Activated naive CD4-positive, alpha-beta T cell treated with anti-CD3 and anti-CD28 coated beads, Interleukin-2, amount 50 U/mL, for 24 hours (primary cell): ENCODE measurements around the gene FGFBP3.

Source experiments
- H3K27ac Mint-ChIP-seq: one replicate; pipeline ENCODE4 v1.8.0; 2021; ENCODE audit warnings: mild to moderate bottlenecking, mixed read lengths
- H3K27me3 Mint-ChIP-seq: one replicate; pipeline ENCODE4 v1.8.0; 2021; ENCODE audit warnings: mixed read lengths
- H3K36me3 Mint-ChIP-seq: one replicate; pipeline ENCODE4 v1.8.0; 2021; ENCODE audit warnings: mixed read lengths
- H3K4me1 Mint-ChIP-seq: one replicate; pipeline ENCODE4 v1.8.0; 2021; ENCODE audit warnings: mixed read lengths
- H3K4me3 Mint-ChIP-seq: one replicate; pipeline ENCODE4 v1.8.0; 2021; ENCODE audit warnings: mild to moderate bottlenecking, mixed read lengths
- H3K9me3 Mint-ChIP-seq: one replicate; pipeline ENCODE4 v1.8.0; 2021; ENCODE audit warnings: mixed read lengths

Gene FGFBP3

DNA sequence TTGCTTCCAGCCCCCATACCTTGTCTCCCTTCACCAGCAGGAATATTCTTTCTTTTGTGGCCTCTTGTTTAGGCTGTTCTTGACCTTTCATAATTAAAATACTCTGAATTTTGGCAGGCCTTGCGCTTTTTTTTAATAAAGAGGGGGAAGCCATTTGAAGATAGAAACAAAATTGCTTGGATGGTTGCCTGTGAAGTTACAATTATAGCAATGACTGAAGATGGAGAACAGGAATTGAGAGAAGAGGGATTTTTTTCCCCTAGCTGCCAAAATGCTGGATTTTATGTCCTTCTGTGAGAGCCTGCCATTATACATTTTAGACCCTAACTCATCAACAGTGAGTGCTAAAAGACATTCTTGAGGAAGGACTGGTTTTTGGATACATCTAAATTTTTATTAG is 24.8 kb downstream of the FGFBP3 start:
- Mint-ChIP-seq H3K27ac (no peak overlapping the region), H3K9me3 (no peaks in the 10 kb centered on the region), H3K4me3 (no peak overlapping the region), H3K4me1 (peaks cover 11% of the 10 kb centered on the region), H3K36me3 (no peaks in the 10 kb centered on the region), H3K27me3 (peaks cover 1% of the 10 kb centered on the region)

DNA sequence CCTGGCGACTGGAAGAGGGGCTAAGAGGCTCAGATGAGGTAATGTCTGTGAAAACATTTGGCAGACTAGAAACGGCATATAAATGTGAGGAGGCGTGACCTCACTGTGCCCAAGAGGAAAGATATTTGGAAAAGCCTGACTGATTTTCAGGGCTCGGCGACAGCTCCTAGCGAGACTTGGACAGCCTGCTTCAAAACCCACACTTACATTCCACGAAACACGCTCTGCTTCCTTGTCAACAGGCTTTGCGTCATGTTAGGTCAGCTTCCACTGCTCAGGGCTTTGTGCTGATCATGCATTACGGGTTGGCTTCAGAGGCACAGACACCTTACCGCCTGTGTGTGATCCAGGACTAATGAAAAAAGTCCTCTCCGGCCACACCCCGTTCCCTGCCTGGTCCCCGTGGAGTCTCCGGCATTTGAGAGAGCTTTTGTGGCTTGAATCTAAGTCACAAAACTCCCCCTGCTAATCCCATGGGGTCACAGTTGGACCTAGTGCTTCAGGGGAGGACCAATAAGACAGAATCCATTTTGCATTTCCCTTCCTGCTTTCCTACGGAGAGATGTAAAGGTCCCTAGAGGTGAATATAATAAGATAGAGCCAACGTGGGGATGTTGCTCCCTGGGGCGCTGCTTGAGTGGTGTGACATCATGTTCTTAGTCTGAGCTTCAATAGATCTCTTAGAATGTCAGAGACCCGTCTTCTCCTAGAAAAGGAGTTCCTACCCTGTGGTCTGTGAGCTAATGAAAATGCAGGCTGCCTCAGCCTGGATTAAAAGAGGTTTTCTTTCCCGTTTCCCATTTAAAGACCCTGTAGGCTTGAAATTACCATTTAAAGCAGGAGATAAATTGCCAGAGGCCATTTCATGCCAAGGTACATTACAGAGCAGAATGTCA is 25.5 kb downstream of the FGFBP3 start:
- Mint-ChIP-seq H3K36me3 (no peaks in the 10 kb centered on the region), H3K27me3 (peaks cover 1% of the 10 kb centered on the region), H3K4me3 (no peak overlapping the region), H3K9me3 (no peaks in the 10 kb centered on the region), H3K4me1 (peaks cover 7% of the 10 kb centered on the region), H3K27ac (no peak overlapping the region)

DNA sequence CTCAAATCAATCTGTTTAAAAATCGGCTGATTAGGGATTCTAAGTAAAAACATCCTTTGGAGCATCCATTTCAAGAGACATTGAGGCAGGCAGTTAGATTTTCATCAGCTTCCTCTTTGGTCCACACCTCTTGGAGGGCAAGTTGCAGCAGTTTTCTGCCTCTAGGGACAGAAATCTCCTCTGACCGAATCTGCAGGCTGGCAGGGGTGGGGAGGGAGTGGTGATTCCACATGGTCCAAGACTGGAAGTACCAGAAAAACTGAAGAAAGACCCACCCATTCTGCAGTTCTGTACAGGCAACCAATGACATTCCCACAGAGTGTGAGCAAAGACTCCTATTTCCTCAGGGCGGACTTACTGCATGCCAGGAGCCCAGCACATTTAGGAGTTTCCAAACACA is 29.0 kb downstream of the FGFBP3 start:
- no peak overlapping the region for H3K27ac Mint-ChIP-seq
- no peaks in the 10 kb centered on the region for H3K27me3 Mint-ChIP-seq
- H3K9me3 Mint-ChIP-seq: no peaks in the 10 kb centered on the region
- H3K4me3 Mint-ChIP-seq: no peak overlapping the region
- no peaks in the 10 kb centered on the region for H3K36me3 Mint-ChIP-seq
- no peaks in the 10 kb centered on the region for H3K4me1 Mint-ChIP-seq

DNA sequence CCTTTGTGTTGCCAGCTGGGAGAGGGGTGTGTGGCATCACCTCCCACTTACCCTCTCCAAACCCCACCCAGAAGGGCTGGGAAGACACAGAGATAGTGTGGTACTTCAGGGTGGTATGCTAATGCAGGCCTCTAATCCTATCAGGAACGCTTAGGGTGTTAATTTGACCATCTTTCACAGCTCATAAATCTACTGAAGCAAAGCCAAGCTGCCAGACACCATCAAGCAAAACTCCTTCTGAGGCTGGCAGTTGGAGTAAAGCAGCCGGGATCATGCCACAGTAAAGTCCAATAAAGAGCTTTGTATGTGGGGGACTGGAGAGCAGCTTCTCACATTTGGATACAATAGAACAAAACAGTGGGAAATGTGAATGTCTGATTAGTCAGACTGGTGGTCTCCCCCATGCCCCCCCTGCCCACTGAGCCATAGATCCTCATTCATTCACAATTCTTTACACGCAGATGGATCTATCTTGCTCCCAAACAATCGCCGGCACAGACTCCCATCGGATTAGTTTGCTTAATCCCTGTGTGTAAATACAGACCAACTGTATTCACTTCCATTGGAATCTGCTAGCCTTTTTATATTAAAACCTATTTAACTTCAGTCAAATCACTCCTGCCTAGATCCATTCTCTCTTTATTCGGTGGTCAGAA is 29.6 kb downstream of the FGFBP3 start:
- Mint-ChIP-seq H3K4me3 (no peak overlapping the region), H3K27me3 (no peaks in the 10 kb centered on the region), H3K36me3 (no peaks in the 10 kb centered on the region), H3K27ac (no peak overlapping the region), H3K9me3 (no peaks in the 10 kb centered on the region), H3K4me1 (no peaks in the 10 kb centered on the region)

DNA sequence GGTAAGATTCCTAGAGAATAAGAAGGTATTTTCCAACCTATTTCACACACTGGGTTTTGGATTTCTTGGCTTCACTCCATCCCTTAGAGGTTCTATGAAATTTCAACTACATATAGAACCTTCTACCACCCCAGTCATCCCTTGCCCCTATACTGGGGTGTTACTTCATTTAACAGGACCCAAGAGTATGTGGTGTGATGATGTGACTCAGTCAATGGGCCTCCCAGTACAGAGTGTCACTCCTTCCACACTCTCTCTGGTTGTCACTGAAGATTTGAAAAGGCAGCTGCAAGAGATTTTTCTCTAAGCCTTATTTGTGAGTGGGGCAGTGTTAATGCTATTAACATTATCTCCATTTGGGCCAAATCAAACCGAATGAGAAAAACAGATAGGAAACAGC is 33.5 kb downstream of the FGFBP3 start:
- H3K9me3 Mint-ChIP-seq: no peaks in the 10 kb centered on the region
- no peaks in the 10 kb centered on the region for H3K27me3 Mint-ChIP-seq
- no peaks in the 10 kb centered on the region for H3K36me3 Mint-ChIP-seq
- no peak overlapping the region for H3K4me3 Mint-ChIP-seq
- no peak overlapping the region for H3K27ac Mint-ChIP-seq
- H3K4me1 Mint-ChIP-seq: no peaks in the 10 kb centered on the region

DNA sequence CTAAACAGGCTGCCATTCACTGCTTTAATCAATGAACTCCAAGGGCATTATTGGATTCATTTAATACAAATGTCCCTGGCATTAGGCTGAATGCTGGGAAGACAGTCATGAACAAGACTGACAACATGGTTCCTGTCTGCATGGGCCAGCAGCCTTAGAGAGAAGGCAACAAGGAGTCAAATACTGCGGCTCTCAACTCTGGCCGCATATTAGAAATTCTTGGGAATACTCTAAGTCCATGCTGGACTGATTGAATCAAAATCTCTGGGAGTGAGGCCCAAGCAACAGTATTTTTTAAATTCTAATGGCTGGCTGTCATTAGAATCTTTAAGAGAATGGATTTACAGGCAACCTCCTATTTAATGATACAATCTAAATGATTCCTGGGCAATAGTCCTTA is 34.1 kb downstream of the FGFBP3 start:
- H3K4me1 Mint-ChIP-seq: no peaks in the 10 kb centered on the region
- H3K27me3 Mint-ChIP-seq: no peaks in the 10 kb centered on the region
- no peak overlapping the region for H3K4me3 Mint-ChIP-seq
- H3K36me3 Mint-ChIP-seq: no peaks in the 10 kb centered on the region
- no peaks in the 10 kb centered on the region for H3K9me3 Mint-ChIP-seq
- no peak overlapping the region for H3K27ac Mint-ChIP-seq

DNA sequence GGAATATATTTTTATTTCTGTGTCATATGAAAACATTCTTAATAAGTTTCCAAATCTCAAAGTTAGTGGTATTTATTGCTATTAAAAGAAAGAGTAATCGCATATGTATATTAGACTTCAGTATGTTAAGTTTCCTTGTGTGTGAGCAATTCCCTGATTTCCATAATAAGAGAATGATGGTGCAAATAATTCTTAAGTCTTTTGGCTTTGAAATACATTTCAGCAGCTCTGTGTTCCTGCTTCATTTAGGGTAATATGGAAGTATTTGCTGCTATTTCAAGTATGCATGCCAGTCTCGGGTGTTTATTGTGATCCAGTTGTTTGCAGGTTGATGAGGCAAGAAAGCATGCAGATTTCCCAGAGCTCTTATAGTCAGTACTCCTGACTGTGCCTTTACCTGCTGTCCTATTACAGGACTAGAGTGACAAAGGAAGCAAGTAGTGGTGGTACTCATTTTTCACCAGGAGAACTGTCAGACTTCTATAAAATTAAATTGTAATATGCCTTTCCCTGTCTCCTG is 43.7 kb downstream of the FGFBP3 start:
- no peaks in the 10 kb centered on the region for H3K9me3 Mint-ChIP-seq
- H3K4me3 Mint-ChIP-seq: no peak overlapping the region
- H3K27ac Mint-ChIP-seq: no peak overlapping the region
- no peaks in the 10 kb centered on the region for H3K4me1 Mint-ChIP-seq
- peaks cover 6% of the 10 kb centered on the region for H3K36me3 Mint-ChIP-seq
- H3K27me3 Mint-ChIP-seq: no peaks in the 10 kb centered on the region

DNA sequence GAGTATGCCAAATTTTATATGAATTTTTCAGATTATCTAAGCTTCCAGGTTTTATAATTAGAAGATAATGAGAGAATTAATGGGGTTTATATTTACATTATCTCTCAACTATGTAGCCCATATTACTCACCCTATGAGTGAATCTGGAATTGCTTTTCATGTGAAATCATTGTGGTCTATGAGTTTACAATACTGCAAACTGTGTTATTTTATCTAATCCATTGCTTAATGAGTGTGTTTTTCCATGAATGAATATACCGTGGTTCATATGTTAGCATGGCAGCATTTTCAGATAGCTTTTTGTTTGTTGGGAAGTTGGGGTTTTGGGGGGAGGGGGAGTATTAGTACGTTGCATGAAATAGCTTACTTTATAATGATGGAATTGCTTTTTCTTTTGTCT is 44.5 kb downstream of the FGFBP3 start:
- H3K4me3 Mint-ChIP-seq: no peak overlapping the region
- no peaks in the 10 kb centered on the region for H3K4me1 Mint-ChIP-seq
- H3K36me3 Mint-ChIP-seq: peaks cover 6% of the 10 kb centered on the region
- H3K27ac Mint-ChIP-seq: no peak overlapping the region
- H3K27me3 Mint-ChIP-seq: no peaks in the 10 kb centered on the region
- H3K9me3 Mint-ChIP-seq: no peaks in the 10 kb centered on the region

DNA sequence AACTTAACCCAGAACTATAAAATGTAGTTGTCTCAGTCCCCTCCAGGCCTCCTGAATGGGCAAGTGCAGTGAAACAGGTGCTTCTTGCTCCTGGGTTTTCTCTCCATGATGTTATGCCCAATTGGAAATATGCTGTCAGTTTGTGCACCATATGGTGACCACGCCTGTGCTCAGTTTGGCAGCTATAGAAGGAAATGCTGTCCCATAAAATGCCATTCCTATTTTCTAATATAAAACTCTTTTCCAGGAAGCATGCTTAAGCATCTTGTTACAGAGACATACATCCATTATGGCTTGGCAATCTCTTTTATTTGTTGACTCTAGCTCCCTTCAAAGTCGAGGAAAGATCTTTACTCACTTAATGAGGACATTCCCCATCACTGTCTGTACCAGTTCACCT is 45.2 kb downstream of the FGFBP3 start:
- H3K4me3 Mint-ChIP-seq: no peak overlapping the region
- H3K36me3 Mint-ChIP-seq: peaks cover 6% of the 10 kb centered on the region
- no peaks in the 10 kb centered on the region for H3K27me3 Mint-ChIP-seq
- no peaks in the 10 kb centered on the region for H3K4me1 Mint-ChIP-seq
- H3K9me3 Mint-ChIP-seq: no peaks in the 10 kb centered on the region
- no peak overlapping the region for H3K27ac Mint-ChIP-seq

DNA sequence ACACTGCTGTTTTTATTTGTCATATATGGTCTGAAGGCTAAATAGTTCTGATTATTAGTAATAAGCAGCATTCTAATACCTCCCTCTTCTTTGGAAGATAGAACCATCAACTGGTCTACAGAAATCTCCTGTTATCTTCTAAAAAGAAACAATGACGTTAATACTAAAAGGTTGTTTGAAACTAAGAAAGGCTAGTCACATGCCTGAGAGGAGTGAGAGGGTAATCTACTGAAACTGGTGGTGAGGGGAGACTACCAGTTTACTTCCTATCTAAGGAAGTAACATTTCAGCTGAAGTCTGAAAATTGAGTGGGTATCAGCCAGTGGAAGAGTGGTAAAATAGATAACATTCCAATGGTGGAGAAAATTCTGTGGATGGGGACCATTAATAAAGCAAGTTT is 48.4 kb downstream of the FGFBP3 start:
- Mint-ChIP-seq H3K27ac (peak overlapping the region; percentile 74), H3K4me1 (no peaks in the 10 kb centered on the region), H3K27me3 (no peaks in the 10 kb centered on the region), H3K36me3 (peaks cover 17% of the 10 kb centered on the region), H3K9me3 (no peaks in the 10 kb centered on the region), H3K4me3 (no peak overlapping the region)

DNA sequence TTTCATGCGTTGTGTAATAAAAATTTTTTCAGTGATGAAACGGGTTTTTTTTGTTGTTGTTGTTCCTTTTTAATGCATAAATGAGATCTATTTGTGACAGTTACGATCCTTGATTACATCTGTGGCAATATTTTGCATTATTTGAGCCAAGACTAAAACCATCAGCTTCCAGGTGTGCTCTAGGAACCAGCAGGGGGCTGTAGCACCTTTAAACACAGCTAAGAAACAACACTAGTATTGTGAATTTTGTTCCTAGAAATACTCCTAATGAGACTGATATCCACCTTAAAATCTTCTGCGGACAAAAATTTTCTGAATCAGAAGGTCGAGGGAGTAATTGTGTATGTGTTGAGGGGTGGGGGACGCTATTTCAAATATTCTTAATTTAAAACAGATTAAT is 52.6 kb downstream of the FGFBP3 start:
- Mint-ChIP-seq H3K27ac (peak overlapping the region; percentile 76), H3K4me3 (no peak overlapping the region)

More for the DNA sequence above, 52.6 kb downstream of the FGFBP3 start:
- Mint-ChIP-seq H3K4me1 (no peaks in the 10 kb centered on the region), H3K9me3 (no peaks in the 10 kb centered on the region), H3K36me3 (peaks cover 14% of the 10 kb centered on the region), H3K27me3 (no peaks in the 10 kb centered on the region)
